HepG2 (cell line): ENCODE measurements around the gene LITAFD. TPM values are rescaled to one million over a fixed set of nuclear protein-coding genes. Genes with fewer than 3 reads are reported as not detected.
A peak's percentile ranks its signal among the peaks of the same experiment; 100 is the strongest.

Experiments used
- BCL6 ChIP-seq: IDR thresholded peaks from 2 replicates; pipeline ENCODE4 v1.6.1; 2016; ENCODE audit warnings: missing genetic modification reagents, missing compliant biosample characterization
- GPBP1L1 ChIP-seq: sonication (generic); formaldehyde crosslinking; IDR thresholded peaks from 2 replicates; pipeline ENCODE4 v1.5.0; 2020; ENCODE audit warnings: mild to moderate bottlenecking, missing genetic modification reagents
- JARID2 ChIP-seq: sonication (generic); formaldehyde crosslinking; IDR thresholded peaks from 2 replicates; pipeline ENCODE4 v1.8.1; 2023; ENCODE audit warnings: missing genetic modification reagents, inconsistent platforms; ENCODE audit not compliant: insufficient replicate concordance
- NKX3-1 ChIP-seq: sonication (generic); formaldehyde crosslinking; IDR thresholded peaks from 2 replicates; pipeline ENCODE4 v1.5.0; 2020; ENCODE audit warnings: missing genetic modification reagents
- RFXAP ChIP-seq: sonication (generic); formaldehyde crosslinking; IDR thresholded peaks from 2 replicates; pipeline ENCODE4 v1.4.0; 2020; ENCODE audit warnings: missing genetic modification reagents, borderline replicate concordance
- RXRA ChIP-seq: sonication (generic); formaldehyde crosslinking; IDR thresholded peaks from 2 replicates; pipeline ENCODE4 v1.5.1; 2020; ENCODE audit warnings: missing genetic modification reagents
- TERF1 ChIP-seq: sonication (generic); formaldehyde crosslinking; IDR thresholded peaks from 2 replicates; pipeline ENCODE4 v1.8.0; 2022; ENCODE audit warnings: mild to moderate bottlenecking, missing genetic modification reagents, moderate library complexity
- ZNF350 ChIP-seq: sonication (generic); formaldehyde crosslinking; IDR thresholded peaks from 2 replicates; pipeline ENCODE4 v1.4.0; 2020; ENCODE audit warnings: mild to moderate bottlenecking, low read depth, missing genetic modification reagents, borderline replicate concordance
- ZNF354B ChIP-seq: sonication (generic); formaldehyde crosslinking; IDR thresholded peaks from 2 replicates; pipeline ENCODE4 v1.8.0; 2022; ENCODE audit warnings: mild to moderate bottlenecking, missing genetic modification reagents
- ZNF800 ChIP-seq: sonication (generic); formaldehyde crosslinking; IDR thresholded peaks from 2 replicates; pipeline ENCODE4 v1.4.0; 2020; ENCODE audit warnings: missing genetic modification reagents
- ZNF83 ChIP-seq: sonication (generic); formaldehyde crosslinking; IDR thresholded peaks from 2 replicates; pipeline ENCODE4 v1.4.0; 2020; ENCODE audit warnings: missing genetic modification reagents, mild to moderate bottlenecking, borderline replicate concordance
- polyA plus RNA-seq, 8 experiments: library from polyadenylated mRNA; depleted of rRNA in 3 of 8; stranded (reverse) in 7 of 8; unstranded in 1 of 8; fragments of >200 nt; fragmentation: Illumina TruSeq in 4 of 8; extraction: Trizol in 4 of 8; gene quantifications; 2 replicates each; pipeline versions ENCODE4 v1.2.1 to v1.2.3, GENCODE V29; 2011 to 2016; ENCODE audit warnings: low read depth in 4 of 8, missing spikeins in 1 of 8, mixed read lengths in 1 of 8; ENCODE audit not compliant: insufficient read depth in 1 of 8
- total RNA-seq, 5 experiments: library from RNA; depleted of rRNA; stranded (reverse); fragments of >200 nt; fragmentation: Illumina TruSeq; extraction: Trizol; gene quantifications; 2 replicates each; pipeline ENCODE4 v1.2.3, GENCODE V29; 2016; ENCODE audit warnings: low read depth in 1 of 5
- TF ChIP-seq, protein P1 (sequence below): sonication (generic); formaldehyde crosslinking; IDR thresholded peaks from 2 replicates; pipeline ENCODE4 v1.9.0; 2021; ENCODE audit warnings: mild to moderate bottlenecking, missing genetic modification reagents
- TF ChIP-seq, protein P2 (sequence below): sonication (generic); formaldehyde crosslinking; IDR thresholded peaks from 2 replicates; pipeline ENCODE4 v1.8.1; 2022; ENCODE audit warnings: mild to moderate bottlenecking, missing genetic modification reagents
- TF ChIP-seq, protein P3 (sequence below): sonication (generic); IDR thresholded peaks from 2 replicates; pipeline ENCODE4 v1.6.1; 2016; ENCODE audit warnings: low read depth, borderline replicate concordance

Gene LITAFD
- total and polyA plus RNA-seq, 2 of the 13 experiments (the other 11 are each of a cell fraction or from before 2014, with no cell fraction given): not detected

- TF ChIP-seq RFXAP (peak; percentile 97), ZNF800 (peak; percentile 96), ZNF354B (CRISPR knock-in tag) (0 out of 2 replicates have a peak, but pooled peaks have one; percentile 44), ZNF83 (CRISPR knock-in tag) (peak; percentile 30; the same call in 1 of the 2 replicates), ZNF350 (peak; percentile 100), GPBP1L1 (no peak), TERF1 (CRISPR knock-in tag) (no peak), NKX3-1 (CRISPR knock-in tag) (peak; percentile 89; the same call in 1 of the 2 replicates), BCL6 (CRISPR knock-in tag) (peak; percentile 82), RXRA (CRISPR knock-in tag) (peak; percentile 96), JARID2 (CRISPR knock-in tag) (peak; percentile 74)
- TF ChIP-seq, protein P1, sequence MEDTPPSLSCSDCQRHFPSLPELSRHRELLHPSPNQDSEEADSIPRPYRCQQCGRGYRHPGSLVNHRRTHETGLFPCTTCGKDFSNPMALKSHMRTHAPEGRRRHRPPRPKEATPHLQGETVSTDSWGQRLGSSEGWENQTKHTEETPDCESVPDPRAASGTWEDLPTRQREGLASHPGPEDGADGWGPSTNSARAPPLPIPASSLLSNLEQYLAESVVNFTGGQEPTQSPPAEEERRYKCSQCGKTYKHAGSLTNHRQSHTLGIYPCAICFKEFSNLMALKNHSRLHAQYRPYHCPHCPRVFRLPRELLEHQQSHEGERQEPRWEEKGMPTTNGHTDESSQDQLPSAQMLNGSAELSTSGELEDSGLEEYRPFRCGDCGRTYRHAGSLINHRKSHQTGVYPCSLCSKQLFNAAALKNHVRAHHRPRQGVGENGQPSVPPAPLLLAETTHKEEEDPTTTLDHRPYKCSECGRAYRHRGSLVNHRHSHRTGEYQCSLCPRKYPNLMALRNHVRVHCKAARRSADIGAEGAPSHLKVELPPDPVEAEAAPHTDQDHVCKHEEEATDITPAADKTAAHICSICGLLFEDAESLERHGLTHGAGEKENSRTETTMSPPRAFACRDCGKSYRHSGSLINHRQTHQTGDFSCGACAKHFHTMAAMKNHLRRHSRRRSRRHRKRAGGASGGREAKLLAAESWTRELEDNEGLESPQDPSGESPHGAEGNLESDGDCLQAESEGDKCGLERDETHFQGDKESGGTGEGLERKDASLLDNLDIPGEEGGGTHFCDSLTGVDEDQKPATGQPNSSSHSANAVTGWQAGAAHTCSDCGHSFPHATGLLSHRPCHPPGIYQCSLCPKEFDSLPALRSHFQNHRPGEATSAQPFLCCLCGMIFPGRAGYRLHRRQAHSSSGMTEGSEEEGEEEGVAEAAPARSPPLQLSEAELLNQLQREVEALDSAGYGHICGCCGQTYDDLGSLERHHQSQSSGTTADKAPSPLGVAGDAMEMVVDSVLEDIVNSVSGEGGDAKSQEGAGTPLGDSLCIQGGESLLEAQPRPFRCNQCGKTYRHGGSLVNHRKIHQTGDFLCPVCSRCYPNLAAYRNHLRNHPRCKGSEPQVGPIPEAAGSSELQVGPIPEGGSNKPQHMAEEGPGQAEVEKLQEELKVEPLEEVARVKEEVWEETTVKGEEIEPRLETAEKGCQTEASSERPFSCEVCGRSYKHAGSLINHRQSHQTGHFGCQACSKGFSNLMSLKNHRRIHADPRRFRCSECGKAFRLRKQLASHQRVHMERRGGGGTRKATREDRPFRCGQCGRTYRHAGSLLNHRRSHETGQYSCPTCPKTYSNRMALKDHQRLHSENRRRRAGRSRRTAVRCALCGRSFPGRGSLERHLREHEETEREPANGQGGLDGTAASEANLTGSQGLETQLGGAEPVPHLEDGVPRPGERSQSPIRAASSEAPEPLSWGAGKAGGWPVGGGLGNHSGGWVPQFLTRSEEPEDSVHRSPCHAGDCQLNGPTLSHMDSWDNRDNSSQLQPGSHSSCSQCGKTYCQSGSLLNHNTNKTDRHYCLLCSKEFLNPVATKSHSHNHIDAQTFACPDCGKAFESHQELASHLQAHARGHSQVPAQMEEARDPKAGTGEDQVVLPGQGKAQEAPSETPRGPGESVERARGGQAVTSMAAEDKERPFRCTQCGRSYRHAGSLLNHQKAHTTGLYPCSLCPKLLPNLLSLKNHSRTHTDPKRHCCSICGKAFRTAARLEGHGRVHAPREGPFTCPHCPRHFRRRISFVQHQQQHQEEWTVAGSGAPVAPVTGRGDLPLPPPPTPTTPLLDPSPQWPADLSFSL (CRISPR knock-in tag): peak; percentile 100
- TF ChIP-seq, protein P2, sequence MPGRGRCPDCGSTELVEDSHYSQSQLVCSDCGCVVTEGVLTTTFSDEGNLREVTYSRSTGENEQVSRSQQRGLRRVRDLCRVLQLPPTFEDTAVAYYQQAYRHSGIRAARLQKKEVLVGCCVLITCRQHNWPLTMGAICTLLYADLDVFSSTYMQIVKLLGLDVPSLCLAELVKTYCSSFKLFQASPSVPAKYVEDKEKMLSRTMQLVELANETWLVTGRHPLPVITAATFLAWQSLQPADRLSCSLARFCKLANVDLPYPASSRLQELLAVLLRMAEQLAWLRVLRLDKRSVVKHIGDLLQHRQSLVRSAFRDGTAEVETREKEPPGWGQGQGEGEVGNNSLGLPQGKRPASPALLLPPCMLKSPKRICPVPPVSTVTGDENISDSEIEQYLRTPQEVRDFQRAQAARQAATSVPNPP: peak; percentile 98
- TF ChIP-seq, protein P3, sequence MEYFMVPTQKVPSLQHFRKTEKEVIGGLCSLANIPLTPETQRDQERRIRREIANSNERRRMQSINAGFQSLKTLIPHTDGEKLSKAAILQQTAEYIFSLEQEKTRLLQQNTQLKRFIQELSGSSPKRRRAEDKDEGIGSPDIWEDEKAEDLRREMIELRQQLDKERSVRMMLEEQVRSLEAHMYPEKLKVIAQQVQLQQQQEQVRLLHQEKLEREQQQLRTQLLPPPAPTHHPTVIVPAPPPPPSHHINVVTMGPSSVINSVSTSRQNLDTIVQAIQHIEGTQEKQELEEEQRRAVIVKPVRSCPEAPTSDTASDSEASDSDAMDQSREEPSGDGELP: peak; percentile 93
Observed at GRCh38 chr16:8863594-8864424, 18.3 kb upstream of the LITAFD start (continued).
